Activated CD4-positive, CD25-positive, alpha-beta regulatory T cell treated with anti-CD3 and anti-CD28 coated beads, Interleukin-2, amount 50 U/mL, for 16 hours (primary cell): ENCODE results near the gene CPA1.
"Not testable (repeated sequence)": the region's sequence is repeated elsewhere in the genome, so short reads cannot be mapped to it uniquely, and the experiment has no call there.

ENCODE experiments used
- DNase-seq: peaks from one replicate; pipeline ENCODE4 v3.0.0-alpha.2; 2020; ENCODE audit warnings: low read depth, low spot score

Gene CPA1

DNA sequence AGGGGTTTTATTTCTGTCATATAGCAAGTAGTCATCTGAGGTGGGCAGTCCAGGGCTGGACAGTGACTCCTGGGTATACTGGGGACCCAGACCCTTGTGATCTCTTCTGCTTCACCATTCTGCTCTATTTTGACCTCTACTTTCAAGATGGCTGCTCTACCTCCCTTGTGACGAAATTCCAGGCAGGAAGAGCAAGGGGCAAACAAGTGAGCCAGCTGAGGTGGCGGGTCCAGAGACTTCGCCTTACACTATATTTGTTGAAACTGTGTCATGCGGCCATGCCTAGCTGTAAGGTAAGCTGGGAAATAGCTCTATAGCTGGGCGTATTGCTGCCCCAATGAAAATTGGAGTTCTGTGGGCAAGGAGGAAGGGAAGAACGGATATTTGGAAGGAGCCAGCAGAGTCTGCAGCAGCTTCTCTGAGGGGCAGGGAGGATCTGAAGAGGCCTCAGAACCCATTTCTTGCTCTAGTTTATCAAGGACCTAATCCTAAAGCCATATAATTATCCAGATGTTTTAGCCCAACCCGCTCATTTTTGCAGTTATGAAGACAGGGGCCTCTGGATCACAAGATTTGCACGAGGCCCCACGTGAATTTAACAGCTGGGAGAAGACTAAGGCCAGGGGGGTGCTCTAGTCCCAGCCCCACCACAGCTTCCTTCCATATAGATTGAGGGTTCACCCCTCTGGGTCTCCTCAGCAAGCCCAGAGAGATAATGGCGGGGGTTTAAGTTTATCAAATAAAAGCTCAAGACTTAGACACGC, 7.7 kb upstream of the CPA1 start:
- no peak for DNase-seq

DNA sequence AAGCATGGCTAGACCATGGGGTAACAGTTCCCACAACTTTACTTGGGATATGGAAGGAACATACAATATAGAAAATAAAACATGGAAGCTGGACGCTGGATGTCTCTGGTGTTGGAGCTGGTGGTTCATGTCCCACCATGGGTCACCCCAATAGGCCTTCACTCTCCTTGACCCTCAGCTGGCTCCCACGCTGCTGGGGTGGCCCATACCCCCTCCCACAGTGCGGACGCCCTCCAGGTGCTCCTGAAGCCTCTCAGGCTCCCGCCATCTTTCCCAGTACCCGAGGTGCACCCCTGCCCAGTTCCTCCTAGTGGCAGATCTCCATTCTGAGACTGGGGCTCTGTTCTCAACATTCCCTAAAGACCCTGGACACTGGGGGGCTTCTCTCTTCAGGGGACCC, 5.8 kb upstream of the CPA1 start:
- no peak for DNase-seq

DNA sequence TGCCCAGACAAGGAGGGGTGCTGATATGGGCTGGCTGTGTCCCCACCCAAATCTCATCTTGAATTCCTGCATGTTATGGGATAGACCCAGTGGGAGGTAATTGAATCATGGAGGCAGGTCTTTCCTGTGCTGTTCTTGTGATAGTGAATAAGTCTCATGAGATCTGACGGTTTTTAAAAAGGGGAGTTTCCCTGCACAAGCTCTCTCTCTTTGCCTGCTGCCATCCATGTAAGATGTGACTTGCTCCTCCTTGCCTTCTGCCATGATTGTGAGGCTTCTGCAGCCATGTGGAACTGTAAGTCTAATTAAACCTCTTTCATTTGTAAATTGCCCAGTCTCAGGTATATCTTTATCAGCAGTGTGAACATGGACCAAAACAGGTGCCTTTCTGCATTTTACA, 3.8 kb upstream of the CPA1 start:
- DNase-seq: not testable (repeated sequence)

DNA sequence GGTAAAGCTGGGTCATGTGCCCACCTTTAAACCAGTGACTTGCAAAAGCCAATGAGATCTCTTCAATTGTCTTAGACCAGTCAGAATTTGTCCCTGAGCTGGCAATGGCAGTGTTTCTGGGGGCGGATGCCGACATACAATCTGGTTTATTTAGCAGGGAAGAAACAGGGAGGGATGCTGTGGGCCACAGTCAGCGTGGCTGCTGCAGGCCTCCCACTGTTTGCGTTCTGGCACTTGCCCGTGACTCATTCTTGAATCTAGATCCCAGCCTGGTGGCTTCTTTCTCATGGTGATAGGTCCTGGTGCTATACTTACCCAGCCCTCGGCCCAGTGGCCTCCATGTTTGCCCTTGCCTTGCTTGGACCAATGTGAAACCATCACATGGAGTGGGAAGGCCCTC, 3.1 kb upstream of the CPA1 start:
- no peak for DNase-seq

DNA sequence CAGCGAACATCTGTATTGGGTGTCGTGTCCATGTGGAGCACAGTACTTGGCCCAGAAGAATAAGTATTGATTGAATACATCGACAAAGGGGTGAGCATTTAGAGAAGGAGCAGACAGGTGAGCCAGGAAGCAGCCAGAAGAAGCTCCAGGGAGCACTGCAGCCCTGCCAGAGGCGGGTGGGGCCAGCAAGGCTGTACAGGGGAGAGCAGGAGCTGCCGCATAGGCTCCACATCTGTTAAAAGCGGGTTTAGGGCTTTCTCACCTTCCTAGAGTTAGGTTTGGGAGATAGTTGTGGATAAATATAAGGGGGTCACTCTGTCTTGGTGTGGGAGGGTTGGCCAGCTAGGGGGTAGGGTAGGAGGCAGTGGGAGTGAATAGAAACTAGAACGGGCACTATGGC, 1.3 kb upstream of the CPA1 start:
- no peak for DNase-seq

DNA sequence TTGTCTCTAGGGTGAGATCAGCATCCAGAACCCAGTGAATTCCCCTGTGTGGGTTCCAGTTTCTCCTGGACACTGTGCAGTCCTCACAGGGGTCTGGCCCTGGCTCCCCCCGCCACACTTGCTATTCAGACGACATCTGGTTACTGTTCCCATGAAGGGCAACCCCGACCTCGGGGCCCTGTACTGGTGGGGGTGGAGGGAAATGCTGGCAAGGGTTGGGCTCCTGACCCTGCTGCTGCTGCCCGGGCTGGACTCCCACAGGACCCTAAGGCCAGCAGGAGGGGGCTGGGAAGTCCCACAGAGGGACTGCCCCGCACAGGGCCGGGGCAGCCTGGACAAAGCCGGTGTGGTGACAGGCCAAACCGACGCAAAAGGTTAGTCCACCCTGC, 768 bp upstream of the CPA1 start:
- no peak for DNase-seq

DNA sequence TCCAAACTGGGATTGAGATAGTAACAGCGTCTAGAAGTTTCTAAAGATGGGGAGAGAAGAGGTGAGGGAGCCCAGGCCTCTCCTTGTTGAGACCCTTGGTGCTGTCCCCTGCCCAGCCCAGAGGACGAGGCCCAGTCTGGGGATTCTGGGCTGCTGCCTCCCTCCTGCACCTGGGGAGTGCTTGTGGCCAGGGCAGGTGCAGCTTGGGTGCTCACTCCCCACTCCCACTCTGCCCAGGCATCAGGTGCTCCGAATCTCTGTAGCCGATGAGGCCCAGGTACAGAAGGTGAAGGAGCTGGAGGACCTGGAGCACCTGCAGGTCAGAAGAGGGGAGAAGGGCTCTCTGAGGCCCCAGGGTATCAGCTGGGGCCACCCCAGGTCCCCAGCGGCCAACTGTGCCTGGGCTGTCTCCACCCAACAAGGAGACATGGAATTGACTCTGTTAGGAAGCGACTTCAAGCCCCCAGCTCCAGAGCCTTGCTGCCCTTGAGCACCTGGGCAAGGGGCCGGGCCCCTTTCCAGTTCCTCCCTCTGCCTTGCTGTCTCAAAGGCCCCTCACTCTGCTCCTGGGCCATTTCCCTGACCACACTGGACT, 664 bp downstream of the CPA1 start:
- no peak for DNase-seq

DNA sequence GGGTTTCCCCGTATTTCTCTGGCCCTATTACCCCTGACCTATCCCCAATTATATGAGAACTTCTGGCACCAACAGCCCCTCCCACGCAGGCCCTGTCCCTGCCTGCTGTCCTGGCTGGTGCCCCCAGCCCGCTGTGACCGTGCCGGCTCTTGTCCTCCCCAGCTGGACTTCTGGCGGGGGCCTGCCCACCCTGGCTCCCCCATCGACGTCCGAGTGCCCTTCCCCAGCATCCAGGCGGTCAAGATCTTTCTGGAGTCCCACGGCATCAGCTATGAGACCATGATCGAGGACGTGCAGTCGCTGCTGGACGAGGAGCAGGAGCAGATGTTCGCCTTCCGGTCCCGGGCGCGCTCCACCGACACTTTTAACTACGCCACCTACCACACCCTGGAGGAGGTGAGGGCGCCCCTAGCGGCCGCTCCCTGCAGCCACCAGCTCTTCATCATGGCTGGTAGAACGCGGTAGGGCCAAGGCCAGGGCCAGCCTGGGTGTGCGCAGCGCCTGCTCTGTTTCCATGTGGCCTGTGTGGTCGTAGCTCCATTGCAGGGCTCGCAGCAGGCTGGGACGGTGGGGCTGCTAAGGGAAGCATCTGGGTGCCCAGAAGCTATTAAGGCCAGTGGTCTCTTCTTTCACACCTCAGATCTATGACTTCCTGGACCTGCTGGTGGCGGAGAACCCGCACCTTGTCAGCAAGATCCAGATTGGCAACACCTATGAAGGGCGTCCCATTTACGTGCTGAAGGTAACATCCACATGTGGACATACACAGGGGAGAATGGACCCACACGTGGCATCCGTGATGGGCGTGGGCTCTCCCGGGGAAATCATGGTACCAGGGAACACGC, 1.4 kb downstream of the CPA1 start:
- DNase-seq: no peak

DNA sequence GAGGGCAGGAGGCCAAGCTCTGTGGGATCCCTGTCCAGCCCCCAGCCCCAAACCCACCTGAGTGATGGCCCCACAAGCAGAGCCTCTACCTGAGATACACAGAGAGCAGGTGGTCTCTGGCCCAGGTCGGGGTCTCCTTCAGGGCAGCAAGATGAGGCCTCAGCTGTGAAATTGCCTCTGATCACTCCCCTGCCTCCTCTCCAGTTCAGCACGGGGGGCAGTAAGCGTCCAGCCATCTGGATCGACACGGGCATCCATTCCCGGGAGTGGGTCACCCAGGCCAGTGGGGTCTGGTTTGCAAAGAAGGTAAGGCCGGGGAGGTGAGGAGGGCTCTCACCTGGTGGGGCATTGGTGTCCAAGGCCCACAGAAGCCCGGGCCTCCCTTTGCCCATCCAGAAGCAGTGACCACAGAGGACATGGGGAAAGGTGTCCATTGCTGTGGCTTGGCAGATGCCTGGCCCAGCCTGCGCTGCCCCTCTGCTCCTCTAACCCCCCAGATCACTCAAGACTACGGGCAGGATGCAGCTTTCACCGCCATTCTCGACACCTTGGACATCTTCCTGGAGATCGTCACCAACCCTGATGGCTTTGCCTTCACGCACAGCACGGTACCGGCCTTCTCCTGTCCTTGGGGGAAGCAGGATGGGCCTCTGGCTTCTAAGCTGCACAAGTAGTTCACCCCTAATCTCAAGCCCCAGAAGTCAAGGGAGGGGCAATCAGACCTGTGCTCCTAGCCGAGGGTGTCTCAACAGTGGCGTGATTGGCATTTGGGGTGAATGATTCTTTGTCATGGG, 3.1 kb downstream of the CPA1 start:
- DNase-seq: no peak

DNA sequence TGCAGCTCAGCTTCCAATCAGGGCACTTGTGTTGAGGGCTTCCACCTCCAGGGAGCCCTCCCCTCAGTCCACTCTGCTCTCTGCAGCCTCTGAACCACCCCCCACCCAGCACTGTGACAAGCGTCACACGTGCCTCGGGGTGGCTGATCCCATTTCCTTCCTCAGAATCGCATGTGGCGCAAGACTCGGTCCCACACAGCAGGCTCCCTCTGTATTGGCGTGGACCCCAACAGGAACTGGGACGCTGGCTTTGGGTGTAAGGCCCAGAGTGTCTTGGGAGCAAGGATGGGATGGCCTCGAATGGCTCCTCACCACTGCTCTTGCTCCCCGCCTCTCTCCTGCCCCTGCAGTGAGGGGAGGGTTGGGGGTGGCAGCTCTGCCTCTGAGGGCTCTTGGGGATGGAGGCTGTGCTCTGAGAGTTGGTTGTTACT, 4.1 kb downstream of the CPA1 start:
- DNase-seq: no peak

DNA sequence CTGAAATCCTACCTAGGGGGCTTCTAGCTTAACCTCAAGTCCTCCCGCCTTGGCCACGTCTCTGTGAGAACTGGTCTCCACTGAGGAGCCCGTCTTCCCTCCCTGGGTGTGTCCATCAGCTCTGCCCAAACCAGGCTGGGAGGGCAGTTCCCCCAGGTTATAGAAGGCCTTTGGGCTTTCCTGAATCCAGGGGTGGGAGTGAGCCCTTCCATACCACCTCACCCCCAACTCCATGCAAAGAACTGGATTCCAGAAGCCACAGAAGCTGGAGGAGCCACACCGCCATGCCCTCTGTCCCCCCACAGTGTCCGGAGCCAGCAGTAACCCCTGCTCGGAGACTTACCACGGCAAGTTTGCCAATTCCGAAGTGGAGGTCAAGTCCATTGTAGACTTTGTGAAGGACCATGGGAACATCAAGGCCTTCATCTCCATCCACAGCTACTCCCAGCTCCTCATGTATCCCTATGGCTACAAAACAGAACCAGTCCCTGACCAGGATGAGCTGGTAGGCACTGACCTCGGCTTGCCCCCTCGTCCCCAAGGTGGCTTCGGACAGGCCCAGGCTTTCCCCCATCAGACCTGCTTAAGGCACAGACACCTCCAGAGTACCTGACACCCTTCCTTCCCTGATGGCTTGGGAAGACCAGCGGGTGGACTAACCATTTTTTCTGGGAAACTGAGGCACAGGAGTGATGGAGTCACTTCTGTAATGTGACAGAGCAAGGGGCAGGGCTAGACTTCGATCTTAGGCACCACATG, 4.7 kb downstream of the CPA1 start:
- no peak for DNase-seq

DNA sequence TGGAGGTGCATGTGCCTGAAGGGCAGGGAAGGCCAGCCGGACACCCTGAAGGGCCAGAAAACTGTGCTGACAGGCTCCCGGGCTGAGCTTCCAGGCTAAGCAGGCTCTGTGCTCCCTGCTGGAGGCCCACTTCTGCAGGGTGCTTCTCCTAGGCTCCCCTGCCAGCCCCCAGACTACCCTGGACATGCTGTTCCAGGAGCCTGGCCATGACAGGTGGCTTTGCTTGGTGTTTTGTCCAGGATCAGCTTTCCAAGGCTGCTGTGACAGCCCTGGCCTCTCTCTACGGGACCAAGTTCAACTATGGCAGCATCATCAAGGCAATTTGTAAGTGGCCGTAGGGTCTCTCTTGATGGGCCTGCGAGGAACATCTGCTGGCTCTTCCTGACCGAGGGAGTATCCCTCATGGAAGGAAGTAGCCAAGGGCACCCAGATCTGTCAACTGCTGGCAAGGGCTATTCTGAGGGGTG, 5.3 kb downstream of the CPA1 start:
- no peak for DNase-seq

DNA sequence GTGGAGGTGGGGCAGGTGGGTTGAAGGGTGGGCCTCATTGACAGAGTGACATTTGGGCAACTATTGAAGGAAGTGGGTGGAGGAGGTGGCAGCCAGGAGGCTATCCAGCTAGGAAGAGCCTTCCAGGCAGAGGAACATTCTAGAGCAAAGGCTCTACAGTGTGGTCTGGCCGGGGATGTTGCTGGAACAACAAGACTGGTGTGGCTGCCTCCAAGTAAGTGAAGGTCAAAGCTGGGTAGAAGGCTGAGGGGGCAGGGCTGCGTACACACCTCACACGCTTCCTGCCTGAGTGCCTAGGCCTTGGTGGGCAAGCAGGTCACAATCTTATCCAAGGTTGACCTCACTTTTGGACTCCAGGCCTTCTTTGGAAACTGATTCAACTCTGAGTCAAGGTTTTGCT, 6.6 kb downstream of the CPA1 start:
- DNase-seq: no peak

DNA sequence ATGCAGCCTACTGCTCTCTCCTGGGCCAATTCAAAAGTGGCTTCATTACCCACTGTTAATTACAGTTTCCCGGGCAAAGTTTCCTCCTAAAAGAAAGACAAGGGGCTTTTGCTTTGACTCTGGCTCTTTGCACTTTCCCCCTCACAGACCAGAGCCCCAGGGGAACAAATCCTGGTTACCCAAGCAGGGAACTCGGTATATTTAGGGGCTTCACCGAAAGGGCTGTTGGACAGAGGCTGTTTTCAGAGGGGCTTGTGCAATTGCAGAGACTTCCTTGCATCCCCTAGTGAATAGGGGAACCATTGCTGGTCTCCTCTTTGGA, 7.0 kb downstream of the CPA1 start:
- no peak for DNase-seq

DNA sequence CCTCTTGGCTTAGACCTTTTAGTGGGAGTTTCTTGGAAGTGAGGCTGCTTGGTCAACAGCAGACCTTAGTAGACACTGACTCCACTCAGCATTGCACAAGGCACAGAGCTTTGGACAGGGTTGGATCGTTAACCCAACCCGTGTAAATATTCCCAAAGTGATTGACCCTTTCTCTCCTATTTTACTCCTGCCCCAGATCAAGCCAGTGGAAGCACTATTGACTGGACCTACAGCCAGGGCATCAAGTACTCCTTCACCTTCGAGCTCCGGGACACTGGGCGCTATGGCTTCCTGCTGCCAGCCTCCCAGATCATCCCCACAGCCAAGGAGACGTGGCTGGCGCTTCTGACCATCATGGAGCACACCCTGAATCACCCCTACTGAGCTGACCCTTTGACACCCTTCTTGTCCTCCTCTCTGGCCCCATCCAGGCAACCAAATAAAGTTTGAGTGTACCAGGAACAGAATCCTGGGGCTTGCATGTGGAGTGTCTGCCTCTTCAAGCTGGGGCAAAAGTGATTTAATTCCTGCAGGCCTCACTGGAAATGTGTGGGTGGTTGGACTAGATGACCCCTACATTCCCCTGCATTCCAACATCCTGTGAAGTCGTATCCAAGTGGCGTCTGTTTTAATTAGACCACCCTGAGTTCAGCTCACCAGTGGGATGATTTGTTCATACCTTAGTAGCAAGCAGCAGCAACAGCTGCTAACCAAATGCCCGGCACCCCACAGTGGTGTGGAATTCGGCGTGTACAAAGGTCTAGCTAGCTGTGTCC, 7.5 kb downstream of the CPA1 start:
- no peak for DNase-seq

DNA sequence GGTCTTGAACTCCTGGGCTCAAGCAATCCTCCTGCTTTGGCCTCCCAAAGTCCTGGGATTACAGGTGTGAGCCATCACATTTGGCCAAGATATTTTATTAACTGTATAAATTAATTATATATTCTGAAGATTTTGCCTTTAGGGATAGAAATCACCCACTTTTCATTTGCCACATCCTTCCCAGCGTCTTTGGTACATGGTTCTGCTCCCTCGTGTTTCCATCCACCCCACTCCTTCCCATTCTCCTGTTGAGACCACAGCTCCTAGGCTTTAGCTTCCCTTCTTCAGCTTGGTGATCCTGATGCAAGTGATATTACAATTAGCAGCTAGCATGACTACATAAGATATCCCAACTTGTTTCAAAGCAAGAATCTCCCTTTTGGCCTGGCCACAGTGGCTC, 8.4 kb downstream of the CPA1 start:
- DNase-seq: no peak

DNA sequence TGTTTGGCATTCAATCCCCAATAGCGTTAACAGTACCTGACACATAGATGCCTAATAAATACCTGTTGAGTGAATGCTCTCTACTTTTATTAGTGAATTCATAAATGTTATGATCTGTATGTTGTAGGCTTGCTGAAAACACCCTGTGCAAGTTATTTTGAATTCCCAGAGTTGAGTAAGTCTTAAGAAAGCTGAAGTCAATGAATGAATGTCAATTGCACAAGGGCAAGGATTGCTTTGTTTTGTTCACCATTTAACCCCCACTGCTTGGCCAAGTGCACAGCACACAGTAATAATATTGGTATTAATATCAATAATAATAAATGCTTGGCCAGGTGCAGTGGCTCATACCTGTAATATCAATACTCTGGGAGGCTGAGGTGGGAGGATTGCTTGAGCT, 10.2 kb downstream of the CPA1 start:
- no peak for DNase-seq

DNA sequence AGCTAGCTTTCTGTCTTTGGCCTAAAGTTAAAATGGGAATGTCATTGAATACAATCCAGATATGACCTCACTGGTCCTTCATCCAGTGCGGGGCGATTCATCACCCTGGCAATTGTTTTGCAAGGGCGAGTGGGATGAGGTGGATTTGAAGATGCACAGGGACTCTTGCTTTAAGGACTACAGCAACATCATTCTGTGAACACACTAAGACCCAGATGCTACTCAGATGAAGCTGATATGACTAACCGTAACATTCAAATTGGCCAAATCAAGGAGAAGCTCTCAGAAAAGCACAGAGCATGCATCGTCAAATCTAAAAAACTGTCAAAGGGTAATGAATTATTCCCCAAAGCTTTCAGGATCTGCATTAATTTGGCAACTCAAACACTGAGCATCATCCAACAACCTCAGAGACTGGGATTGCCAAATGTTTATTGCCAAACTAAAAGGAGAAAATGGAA, 12.8 kb downstream of the CPA1 start:
- DNase-seq: no peak

DNA sequence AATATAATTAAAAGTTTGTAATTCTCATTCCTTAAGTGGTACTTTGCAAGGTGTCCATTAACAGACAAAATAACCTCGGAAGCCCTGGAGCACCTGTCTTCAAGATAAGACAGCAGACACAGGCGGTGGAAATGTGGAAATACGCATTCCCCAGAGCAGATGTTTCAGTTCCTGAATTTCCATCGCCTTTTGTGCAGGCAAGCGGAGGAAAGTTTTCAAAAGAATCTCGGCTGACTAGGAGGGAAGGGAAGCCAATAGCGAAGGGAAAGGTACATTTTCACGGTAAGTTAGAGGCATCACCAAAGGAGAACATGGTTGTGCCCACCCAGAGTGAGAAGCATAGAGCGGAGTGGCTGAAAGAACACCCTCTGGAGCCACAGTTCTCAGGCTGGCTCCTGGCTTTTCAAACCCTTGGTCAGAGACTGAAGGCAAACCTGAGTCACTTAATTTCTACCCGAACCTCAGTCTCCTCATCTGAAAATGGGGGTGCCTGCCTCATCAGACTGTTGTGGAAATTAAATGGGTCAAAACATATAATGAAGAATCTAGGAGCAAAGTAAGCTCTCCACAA, 13.6 kb downstream of the CPA1 start:
- DNase-seq: no peak
